Activated T-helper 1 cell treated with anti-CD3 and anti-CD28 coated beads, Interleukin-12 subunit alpha, Interleukin-12 subunit beta, Interleukin-2, Interleukin-4 antibody, amounts not matched to agents 30 ng/mL and 10 ng/mL and 1 ng/mL, durations not matched to agents 14 hours and 24 hours and 36 hours (primary cell): ENCODE data around the gene STK10. TPM values are rescaled to one million over a fixed set of nuclear protein-coding genes. Genes with fewer than 3 reads are reported as not detected.
A peak's percentile ranks its signal among the peaks of the same experiment; 100 is the strongest.

Experiments used
- DNase-seq: peaks from one replicate; pipeline ENCODE4 v3.0.0; 2021; ENCODE audit warnings: low spot score
- H3K27ac Mint-ChIP-seq: one replicate; pipeline ENCODE4 v1.8.0; 2021; ENCODE audit warnings: mild to moderate bottlenecking, mixed read lengths
- H3K27me3 Mint-ChIP-seq: one replicate; pipeline ENCODE4 v1.8.0; 2022; ENCODE audit warnings: mild to moderate bottlenecking, moderate library complexity, mixed read lengths; ENCODE audit not compliant: insufficient read depth
- H3K36me3 Mint-ChIP-seq: one replicate; pipeline ENCODE4 v1.8.0; 2021; ENCODE audit warnings: low read depth, mixed read lengths
- H3K4me1 Mint-ChIP-seq: one replicate; pipeline ENCODE4 v1.8.0; 2021; ENCODE audit warnings: low read depth, mixed read lengths
- H3K4me3 Mint-ChIP-seq: one replicate; pipeline ENCODE4 v1.8.0; 2021; ENCODE audit warnings: mild to moderate bottlenecking, moderate library complexity, mixed read lengths
- H3K9me3 Mint-ChIP-seq: one replicate; pipeline ENCODE4 v1.8.0; 2021; ENCODE audit warnings: mixed read lengths
- intact Hi-C: fragments of 100-400 bp; cut with micrococcal nuclease; formaldehyde crosslinking; loops from one replicate; pipeline ENCODE4 v1.15.1; 2024
- total RNA-seq: library from RNA; stranded (reverse); gene quantifications from 2 replicates; pipeline ENCODE4 v1.2.3, GENCODE V29; 2022

Gene STK10
- total RNA-seq, 1 donor from 2014 or later: 91.9 TPM

GRCh38 chr5:172105811-172106210, 82.2 kb downstream of the STK10 start:
- no peaks in the 10 kb centered on the region for H3K9me3 Mint-ChIP-seq
- H3K36me3 Mint-ChIP-seq: peaks cover 33% of the 10 kb centered on the region
- H3K4me1 Mint-ChIP-seq: peaks cover 36% of the 10 kb centered on the region
- intact Hi-C loops: loop anchor here (5.0 kb wide), 1 partner anchor 591 kb away; no protein-coding TSS in a partner anchor
- no peaks in the 10 kb centered on the region for H3K27me3 Mint-ChIP-seq
- DNase-seq: no peak
- H3K27ac Mint-ChIP-seq: no peak overlapping the region
- H3K4me3 Mint-ChIP-seq: no peak overlapping the region

DNA sequence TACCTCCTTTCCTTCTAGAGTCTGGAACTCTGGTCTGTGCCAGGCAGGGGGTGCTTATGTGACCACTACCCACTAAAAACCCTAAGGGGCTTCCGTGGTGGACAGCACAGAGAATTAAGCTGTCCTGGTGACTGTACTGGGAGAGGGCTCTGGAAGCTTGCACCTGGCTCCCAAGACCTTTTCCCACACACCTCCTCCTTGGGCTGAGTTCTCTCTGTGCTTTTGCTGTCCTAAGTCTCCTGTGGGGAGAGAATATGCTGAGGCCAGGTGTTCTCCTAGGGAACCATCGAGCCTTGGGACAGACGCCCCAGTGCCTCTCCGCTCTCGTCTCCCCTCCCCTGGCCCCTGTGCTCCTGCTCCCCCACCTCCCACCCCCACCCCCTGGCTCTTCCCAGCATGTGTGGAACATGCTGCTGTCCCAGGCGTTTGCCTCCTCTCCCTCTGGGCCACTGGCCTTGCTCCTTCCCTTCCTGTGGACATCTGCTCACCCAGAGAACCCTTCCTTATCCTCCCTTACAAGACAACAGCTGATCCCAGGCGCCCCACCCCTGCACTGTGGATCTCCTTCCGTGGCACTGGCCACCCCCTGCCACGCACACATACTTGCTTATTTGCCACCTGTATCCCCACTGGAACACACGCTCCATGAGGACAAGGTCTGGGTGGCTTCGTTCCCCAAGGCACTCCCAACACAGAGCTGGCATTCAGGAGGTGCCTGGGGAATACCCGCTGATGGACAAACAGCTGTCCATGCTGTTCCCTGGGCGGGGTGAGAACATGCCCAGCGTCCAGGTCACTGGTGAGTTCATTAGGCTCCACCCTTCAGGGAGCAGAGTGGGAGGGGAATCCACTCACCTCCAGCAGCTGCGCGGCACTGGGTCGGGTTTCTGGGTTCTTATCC, 83.0 kb downstream of the STK10 start:
- intact Hi-C loops: loop anchor here (5.0 kb wide), 1 partner anchor 592 kb away; no protein-coding TSS in a partner anchor
- H3K4me3 Mint-ChIP-seq: no peak overlapping the region
- peaks cover 33% of the 10 kb centered on the region for H3K36me3 Mint-ChIP-seq
- no peak for DNase-seq
- H3K27ac Mint-ChIP-seq: no peak overlapping the region
- H3K4me1 Mint-ChIP-seq: peaks cover 28% of the 10 kb centered on the region
- H3K27me3 Mint-ChIP-seq: no peaks in the 10 kb centered on the region
- no peaks in the 10 kb centered on the region for H3K9me3 Mint-ChIP-seq

GRCh38 chr5:172104021-172104420, 84.0 kb downstream of the STK10 start:
- H3K4me1 Mint-ChIP-seq: peaks cover 18% of the 10 kb centered on the region
- intact Hi-C loops: no loop called here
- H3K36me3 Mint-ChIP-seq: peaks cover 26% of the 10 kb centered on the region
- no peak for DNase-seq
- no peak overlapping the region for H3K4me3 Mint-ChIP-seq
- H3K27me3 Mint-ChIP-seq: no peaks in the 10 kb centered on the region
- no peak overlapping the region for H3K27ac Mint-ChIP-seq
- no peaks in the 10 kb centered on the region for H3K9me3 Mint-ChIP-seq

- intact Hi-C loops: no loop called here
- H3K9me3 Mint-ChIP-seq: no peaks in the 10 kb centered on the region
- H3K27ac Mint-ChIP-seq: no peak overlapping the region
- DNase-seq: no peak
- H3K36me3 Mint-ChIP-seq: peaks cover 33% of the 10 kb centered on the region
- H3K4me1 Mint-ChIP-seq: peaks cover 15% of the 10 kb centered on the region
- H3K4me3 Mint-ChIP-seq: no peak overlapping the region
- H3K27me3 Mint-ChIP-seq: no peaks in the 10 kb centered on the region
Observed at GRCh38 chr5:172102913-172103626, 85.0 kb downstream of the STK10 start.

- H3K36me3 Mint-ChIP-seq: peaks cover 39% of the 10 kb centered on the region
- no peak overlapping the region for H3K27ac Mint-ChIP-seq
- no peaks in the 10 kb centered on the region for H3K27me3 Mint-ChIP-seq
- H3K9me3 Mint-ChIP-seq: no peaks in the 10 kb centered on the region
- no peak for DNase-seq
- intact Hi-C loops: no loop called here
- no peak overlapping the region for H3K4me3 Mint-ChIP-seq
- peaks cover 15% of the 10 kb centered on the region for H3K4me1 Mint-ChIP-seq
Observed at GRCh38 chr5:172102218-172102870, 85.7 kb downstream of the STK10 start.

- intact Hi-C loops: no loop called here
- Mint-ChIP-seq H3K27ac (no peak overlapping the region), H3K36me3 (peaks cover 41% of the 10 kb centered on the region), H3K27me3 (no peaks in the 10 kb centered on the region), H3K4me3 (no peak overlapping the region), H3K4me1 (peaks cover 9% of the 10 kb centered on the region), H3K9me3 (no peaks in the 10 kb centered on the region)
- no peak for DNase-seq
Observed at GRCh38 chr5:172101547-172102217, 86.3 kb downstream of the STK10 start.

- Mint-ChIP-seq H3K36me3 (peaks cover 42% of the 10 kb centered on the region), H3K27ac (no peak overlapping the region), H3K4me1 (peaks cover 8% of the 10 kb centered on the region), H3K9me3 (no peaks in the 10 kb centered on the region), H3K27me3 (no peaks in the 10 kb centered on the region), H3K4me3 (no peak overlapping the region)
- DNase-seq: no peak
- intact Hi-C loops: no loop called here
Observed at GRCh38 chr5:172098883-172099282, 89.1 kb downstream of the STK10 start.

DNA sequence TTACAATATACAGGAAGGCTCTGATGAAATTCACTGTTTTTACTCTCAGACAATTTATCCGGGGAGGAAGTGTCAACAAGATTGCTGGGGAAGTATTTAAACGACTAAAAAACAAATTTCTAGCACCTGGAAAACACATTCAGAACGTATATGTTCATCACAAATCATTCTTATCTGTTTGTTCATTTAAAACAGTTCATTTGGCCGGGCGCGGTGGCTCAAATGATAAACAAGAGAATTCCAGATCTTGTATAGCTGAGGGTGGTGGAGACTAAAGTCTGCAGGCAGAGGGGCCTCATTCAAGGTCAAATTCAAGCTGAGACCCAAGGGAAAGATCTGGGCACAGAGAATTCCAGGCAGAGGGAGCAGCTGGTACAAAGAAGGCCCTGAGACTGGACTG, 90.0 kb downstream of the STK10 start:
- no peaks in the 10 kb centered on the region for H3K9me3 Mint-ChIP-seq
- peaks cover under 1% of the 10 kb centered on the region for H3K4me1 Mint-ChIP-seq
- no peak for DNase-seq
- H3K27ac Mint-ChIP-seq: peak overlapping the region; percentile 64
- intact Hi-C loops: no loop called here
- peaks cover 37% of the 10 kb centered on the region for H3K36me3 Mint-ChIP-seq
- H3K4me3 Mint-ChIP-seq: no peak overlapping the region
- H3K27me3 Mint-ChIP-seq: no peaks in the 10 kb centered on the region

GRCh38 chr5:172097356-172097755, 90.7 kb downstream of the STK10 start:
- H3K4me3 Mint-ChIP-seq: no peak overlapping the region
- H3K36me3 Mint-ChIP-seq: peaks cover 34% of the 10 kb centered on the region
- no peak for DNase-seq
- no peaks in the 10 kb centered on the region for H3K4me1 Mint-ChIP-seq
- intact Hi-C loops: no loop called here
- no peak overlapping the region for H3K27ac Mint-ChIP-seq
- H3K9me3 Mint-ChIP-seq: no peaks in the 10 kb centered on the region
- H3K27me3 Mint-ChIP-seq: no peaks in the 10 kb centered on the region

DNA sequence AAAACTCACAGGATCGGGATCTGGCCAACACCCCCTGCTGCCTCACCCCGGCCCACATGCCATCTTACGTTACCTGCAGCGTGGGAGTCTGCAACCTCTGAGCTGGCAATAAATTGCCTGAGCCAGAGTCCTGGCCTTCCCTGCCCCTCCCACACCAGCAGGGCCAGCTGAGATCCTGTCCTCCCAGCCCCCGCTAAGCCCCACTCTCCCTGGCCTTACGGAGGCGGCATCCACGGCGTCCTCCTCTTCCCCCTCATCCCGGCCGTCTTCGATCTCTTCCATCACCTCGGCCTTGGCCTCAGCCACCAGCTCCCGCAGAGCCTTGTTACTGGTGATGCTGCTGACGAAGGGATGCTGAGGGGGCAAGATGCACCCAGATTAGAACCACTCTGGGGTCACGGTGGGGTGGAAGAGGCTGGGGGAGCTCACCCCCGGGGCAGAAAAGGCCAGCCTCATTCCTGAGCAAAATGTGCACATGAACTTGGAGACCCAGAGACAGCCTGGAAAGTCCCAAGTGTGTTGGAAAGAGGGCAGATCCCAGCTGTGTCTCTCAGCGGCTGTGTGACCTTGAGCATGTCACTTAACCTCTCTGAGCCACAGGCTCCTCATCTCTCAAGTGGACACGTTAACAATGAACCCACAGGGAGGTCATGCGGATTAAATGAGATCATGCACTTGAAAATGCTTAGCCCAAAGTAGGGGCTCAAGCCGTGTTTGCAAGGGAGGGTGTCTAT, 91.7 kb downstream of the STK10 start:
- intact Hi-C loops: no loop called here
- H3K4me3 Mint-ChIP-seq: no peak overlapping the region
- H3K27me3 Mint-ChIP-seq: no peaks in the 10 kb centered on the region
- DNase-seq: no peak
- H3K36me3 Mint-ChIP-seq: peaks cover 27% of the 10 kb centered on the region
- H3K4me1 Mint-ChIP-seq: no peaks in the 10 kb centered on the region
- H3K9me3 Mint-ChIP-seq: no peaks in the 10 kb centered on the region
- H3K27ac Mint-ChIP-seq: no peak overlapping the region

- no peaks in the 10 kb centered on the region for H3K9me3 Mint-ChIP-seq
- intact Hi-C loops: no loop called here
- no peak overlapping the region for H3K27ac Mint-ChIP-seq
- no peak overlapping the region for H3K4me3 Mint-ChIP-seq
- no peaks in the 10 kb centered on the region for H3K27me3 Mint-ChIP-seq
- no peaks in the 10 kb centered on the region for H3K4me1 Mint-ChIP-seq
- H3K36me3 Mint-ChIP-seq: peaks cover 28% of the 10 kb centered on the region
- no peak for DNase-seq
Observed at GRCh38 chr5:172095368-172096206, 92.4 kb downstream of the STK10 start.
